Measurements from ENCODE around the gene PTGFRN. TPM values are rescaled to one million over a fixed set of nuclear protein-coding genes. Genes with fewer than 3 reads are reported as not detected.
"Not testable (repeated sequence)": the region's sequence is repeated elsewhere in the genome, so short reads cannot be mapped to it uniquely, and the experiment has no call there.

PTGFRN gene
- total RNA-seq, 1 donor from 2014 or later: 75.8 TPM

DNA sequence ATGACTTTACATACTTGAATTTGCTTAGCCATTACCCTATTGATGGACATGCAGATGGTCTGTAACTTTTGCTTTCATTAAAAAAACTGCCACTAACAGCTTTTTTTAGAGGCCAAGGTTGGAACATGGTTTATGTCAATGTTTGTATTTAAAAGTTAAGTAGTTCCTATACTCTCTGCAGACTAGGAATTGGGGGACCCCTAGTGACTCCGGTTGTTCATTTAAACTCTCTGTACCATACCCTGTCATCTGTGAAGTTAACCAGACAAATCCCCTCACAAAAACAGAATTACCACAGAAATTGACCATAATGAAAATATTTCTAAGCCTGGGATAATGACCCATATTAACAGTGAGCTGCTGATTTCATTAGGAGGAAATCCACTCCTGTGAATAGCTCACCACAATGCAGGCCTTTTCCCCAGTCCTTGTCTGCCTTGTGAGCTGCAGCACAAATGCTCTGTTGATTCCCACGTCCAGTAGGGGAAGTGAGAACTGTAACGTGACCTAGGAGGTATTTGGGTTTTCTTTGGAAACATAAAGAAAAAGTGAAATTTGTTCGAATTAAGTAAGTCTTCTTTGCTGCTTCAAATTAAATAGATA is 61.6 kb downstream of the PTGFRN start:
- DNase-seq (ENCODE audit: low spot score): peak; percentile 51

- no peak for DNase-seq (ENCODE audit: low spot score)
Observed at GRCh38 chr1:116971965-116972673, 62.4 kb downstream of the PTGFRN start.

GRCh38 chr1:116972674-116973030 is 62.9 kb downstream of the PTGFRN start:
- DNase-seq (ENCODE audit: low spot score): peak; percentile 23

DNA sequence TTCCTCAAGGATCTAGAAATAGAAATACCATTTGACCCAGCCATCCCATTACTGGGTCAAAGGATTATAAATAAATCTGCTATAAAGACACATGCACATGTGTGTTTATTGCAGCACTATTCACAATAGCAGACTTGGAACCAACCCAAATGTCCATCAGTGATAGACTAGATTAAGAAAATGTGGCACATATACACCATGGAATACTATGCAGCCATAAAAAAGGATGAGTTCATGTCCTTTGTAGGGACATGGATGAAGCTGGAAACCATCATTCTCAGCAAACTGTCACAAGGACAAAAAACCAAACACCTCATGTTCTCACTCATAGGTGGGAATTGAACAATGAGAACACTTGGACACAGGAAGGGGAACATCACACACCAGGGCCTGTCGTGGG is 70.6 kb downstream of the PTGFRN start:
- DNase-seq (ENCODE audit: low spot score): not testable (repeated sequence)

DNA sequence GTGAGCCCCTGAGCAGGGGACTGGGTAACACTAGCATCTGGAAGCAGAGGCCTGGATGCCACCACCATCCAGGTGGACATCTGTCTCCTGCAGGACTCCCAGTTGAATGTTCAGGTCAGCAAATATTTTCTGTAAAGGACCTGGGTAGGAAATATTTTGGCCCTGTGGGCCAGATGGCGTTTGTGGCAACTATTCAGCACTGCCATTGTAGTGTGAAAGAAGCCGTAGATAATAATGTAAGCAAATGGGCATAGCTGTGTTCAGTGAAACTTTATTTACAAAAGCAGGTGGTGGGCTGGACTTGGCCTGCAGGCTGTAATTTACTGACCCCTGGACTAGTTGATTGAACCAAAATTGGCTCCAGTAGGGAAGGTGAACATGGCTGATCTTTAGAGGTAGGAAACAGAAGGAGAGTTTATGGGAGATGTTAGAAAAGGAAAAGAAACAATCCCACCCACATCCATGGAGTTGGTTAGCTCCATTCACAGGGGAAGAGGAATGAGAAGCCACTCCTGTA is 71.9 kb downstream of the PTGFRN start:
- no peak for DNase-seq (ENCODE audit: low spot score)

GRCh38 chr1:116982319-116983004 is 72.7 kb downstream of the PTGFRN start:
- no peak for DNase-seq (ENCODE audit: low spot score)

- no peak for DNase-seq (ENCODE audit: low spot score)
Observed at GRCh38 chr1:116983112-116983511, 73.4 kb downstream of the PTGFRN start.

DNA sequence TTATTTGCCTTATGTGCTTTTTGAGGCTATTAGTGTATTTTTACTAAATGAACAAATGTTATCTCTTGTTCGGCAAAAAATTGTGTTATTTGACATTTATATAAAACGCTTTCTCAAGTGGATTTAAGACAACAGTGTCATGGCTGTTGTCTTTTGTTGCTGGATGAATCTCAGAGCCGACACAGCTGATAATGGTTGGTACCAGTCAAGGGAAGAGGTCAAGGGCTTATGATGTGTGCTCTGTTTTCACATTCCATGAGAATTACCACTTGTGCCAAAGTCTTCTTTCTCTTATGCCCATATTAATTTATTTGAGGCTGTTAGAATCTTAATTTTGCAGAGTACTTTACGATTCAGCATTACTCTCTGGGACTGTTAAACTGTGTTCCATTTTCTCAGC is 74.0 kb downstream of the PTGFRN start:
- no peak for DNase-seq (ENCODE audit: low spot score)

DNA sequence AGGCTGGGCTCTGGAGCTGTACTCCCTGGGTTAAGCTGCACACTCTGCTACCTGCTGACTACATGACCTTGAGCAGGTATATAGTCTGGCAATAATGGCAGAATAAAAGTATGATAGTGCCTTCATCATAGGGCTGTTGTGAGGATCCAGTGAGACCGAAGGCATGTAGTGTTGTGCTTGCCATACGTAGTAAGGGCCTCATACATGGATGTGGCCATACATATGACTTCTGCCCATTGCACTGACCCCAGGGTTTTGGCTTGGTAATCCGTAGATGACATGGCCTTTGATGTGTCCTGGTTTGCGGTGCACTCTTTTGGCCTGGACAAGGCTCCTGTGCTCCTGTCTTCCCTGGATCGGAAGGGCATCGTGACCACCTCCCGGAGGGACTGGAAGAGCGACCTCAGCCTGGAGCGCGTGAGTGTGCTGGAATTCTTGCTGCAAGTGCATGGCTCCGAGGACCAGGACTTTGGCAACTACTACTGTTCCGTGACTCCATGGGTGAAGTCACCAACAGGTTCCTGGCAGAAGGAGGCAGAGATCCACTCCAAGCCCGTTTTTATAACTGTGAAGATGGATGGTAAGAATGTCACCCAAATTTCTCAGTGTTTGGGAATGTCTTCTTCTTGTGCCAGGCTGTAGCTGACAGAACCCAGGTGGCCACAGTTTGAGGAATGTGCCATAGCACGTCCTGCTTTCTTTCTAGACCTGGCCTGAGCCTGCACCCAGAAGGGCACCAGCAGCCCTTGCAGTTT is 74.9 kb downstream of the PTGFRN start:
- DNase-seq (ENCODE audit: low spot score): no peak

DNA sequence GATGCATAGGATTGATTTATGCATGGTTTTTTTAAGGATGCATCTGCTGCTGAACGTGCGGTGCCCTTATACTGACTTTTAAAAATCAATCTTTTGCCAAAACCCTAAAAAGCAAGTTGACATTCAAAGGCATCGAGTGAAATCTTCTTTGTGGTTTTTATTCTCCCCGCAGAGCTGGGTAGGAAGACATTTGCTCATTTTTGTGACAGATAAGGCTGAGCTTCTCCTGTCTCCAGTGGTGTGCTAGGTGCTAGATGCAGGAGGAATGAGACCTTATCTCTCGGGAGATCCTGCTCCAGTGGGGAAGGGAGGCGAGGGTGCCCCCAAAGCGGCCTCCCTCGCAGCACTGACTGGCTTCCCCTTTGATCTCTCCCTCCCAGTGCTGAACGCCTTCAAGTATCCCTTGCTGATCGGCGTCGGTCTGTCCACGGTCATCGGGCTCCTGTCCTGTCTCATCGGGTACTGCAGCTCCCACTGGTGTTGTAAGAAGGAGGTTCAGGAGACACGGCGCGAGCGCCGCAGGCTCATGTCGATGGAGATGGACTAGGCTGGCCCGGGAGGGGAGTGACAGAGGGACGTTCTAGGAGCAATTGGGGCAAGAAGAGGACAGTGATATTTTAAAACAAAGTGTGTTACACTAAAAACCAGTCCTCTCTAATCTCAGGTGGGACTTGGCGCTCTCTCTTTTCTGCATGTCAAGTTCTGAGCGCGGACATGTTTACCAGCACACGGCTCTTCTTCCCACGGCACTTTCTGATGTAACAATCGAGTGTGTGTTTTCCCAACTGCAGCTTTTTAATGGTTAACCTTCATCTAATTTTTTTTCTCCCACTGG is 76.9 kb downstream of the PTGFRN start:
- DNase-seq (ENCODE audit: low spot score): no peak

GRCh38 chr1:116987256-116987555 is 77.5 kb downstream of the PTGFRN start:
- DNase-seq (ENCODE audit: low spot score): peak; percentile 26

DNA sequence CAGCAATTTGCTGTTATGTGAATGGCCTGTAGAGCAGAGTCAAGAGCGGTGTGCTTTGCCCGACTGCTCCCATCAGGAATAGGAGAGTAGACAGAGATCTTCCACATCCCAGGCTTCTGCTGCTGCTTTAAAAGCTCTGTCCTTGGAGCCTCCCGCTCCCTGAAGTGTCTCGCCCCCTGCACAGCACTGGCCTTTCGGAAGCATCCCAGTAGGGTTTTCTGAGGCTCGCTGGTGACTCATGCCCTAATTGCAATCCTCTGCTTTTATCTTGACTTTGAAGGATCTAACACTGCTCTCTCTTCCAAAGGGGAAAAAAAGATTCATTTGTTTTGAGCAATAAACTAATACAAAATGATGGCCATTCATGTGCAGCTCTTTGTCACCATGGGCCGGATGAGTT is 78.5 kb downstream of the PTGFRN start:
- DNase-seq (ENCODE audit: low spot score): peak; percentile 75

- DNase-seq (ENCODE audit: low spot score): no peak
Observed at GRCh38 chr1:116988908-116989307, 79.2 kb downstream of the PTGFRN start.

DNA sequence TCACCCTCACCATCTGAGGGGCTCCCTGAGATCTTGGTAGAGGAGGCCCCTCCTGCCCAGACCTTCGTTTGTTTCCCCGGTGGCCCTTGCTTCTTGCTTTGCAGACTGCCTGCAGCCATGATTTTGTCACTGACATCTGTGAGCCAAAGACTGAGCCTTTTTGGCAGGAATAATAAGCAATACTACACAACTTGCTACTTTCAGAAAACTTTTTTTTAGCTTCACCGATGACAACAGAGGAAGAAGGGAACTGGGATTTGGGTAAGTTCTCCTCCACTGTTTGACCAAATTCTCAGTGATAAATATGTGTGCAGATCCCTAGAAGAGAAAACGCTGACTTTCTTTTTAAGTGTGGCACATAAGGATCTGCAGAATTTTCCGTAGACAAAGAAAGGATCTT is 80.1 kb downstream of the PTGFRN start:
- DNase-seq (ENCODE audit: low spot score): no peak

GRCh38 chr1:116990612-116991151 is 81.0 kb downstream of the PTGFRN start:
- DNase-seq (ENCODE audit: low spot score): no peak

DNA sequence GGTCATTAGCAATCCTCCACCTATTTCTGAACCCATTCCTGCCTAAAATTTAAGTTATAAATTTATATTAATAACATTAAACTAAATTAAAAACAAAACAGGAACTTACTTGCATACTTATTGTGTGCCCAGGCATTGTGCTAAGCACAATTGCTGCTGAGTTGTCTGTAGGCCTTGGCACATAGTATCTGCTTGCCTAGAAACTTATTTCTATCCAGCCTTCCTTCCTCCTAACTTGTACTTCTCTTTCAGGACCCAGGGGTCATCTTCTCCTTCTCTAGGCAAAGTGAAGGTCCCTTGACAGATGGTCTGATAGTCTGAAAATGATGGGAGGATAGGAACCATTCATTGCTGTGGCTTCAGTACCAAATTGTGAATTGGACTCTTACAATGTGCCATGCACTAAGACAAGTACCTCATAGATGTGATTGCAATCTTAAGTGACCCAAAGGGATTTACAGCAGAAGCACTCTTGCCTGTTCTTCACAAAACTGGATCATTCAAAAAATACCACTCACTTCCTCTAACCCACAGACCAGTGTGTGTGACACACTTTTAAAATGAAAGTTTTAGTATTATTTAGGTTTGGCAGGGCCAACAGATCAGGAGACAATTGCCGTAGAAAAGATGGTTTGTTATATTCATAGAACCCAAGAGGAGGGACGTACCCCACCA is 81.6 kb downstream of the PTGFRN start:
- DNase-seq (ENCODE audit: low spot score): no peak

- no peak for DNase-seq (ENCODE audit: low spot score)
Observed at GRCh38 chr1:116991918-116992317, 82.2 kb downstream of the PTGFRN start.

DNA sequence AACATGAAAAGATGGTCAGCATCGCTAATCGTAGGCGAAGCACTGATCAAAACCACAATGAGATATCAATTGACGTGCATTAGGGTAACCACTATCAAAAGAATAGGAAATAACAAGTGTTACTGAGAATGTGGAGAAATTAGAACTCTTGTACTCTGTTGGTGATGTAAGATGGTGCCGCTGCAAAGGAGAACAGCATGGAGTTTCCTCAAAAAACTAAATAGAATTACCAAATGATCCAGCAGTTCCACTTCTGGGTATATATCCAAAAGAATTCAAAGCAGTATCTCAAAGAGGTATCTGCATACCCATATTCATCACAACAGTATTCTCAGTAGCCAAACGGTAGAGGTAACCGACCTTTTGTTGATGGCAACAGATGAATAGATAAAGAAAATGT is 83.6 kb downstream of the PTGFRN start:
- DNase-seq (ENCODE audit: low spot score): no peak

- no peak for DNase-seq (ENCODE audit: low spot score)
Observed at GRCh38 chr1:116994411-116994810, 84.7 kb downstream of the PTGFRN start.

DNA sequence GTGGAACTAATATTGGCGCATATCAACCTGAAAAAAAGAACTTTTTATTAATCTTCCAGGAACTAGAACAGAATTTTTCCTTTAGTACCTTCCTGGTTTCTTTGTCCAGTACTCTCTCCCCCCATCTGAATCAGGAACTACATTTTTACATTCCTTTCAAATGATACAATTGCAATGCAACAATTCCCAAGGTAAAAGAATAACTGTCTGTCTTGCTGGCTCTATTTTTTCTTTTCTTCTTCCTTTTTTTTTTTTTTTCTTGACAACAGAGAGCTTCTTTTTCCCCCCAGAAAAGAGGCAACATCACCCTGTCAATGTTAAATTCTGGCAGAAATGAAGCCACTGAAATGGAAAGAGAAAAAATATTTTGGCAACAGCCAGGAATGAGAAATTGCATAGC is 87.3 kb downstream of the PTGFRN start:
- DNase-seq (ENCODE audit: low spot score): no peak

GRCh38 chr1:116997636-116998035 is 87.9 kb downstream of the PTGFRN start:
- DNase-seq (ENCODE audit: low spot score): no peak
